ENCODE results near the gene SIGMAR1. TPM values are rescaled to one million over a fixed set of nuclear protein-coding genes. Genes with fewer than 3 reads are reported as not detected.

The SIGMAR1 gene
- total and polyA plus RNA-seq, 2 of the 8 experiments (the other 6 are each of a cell fraction or from before 2014, with no cell fraction given): 84.2 to 134 TPM

DNA sequence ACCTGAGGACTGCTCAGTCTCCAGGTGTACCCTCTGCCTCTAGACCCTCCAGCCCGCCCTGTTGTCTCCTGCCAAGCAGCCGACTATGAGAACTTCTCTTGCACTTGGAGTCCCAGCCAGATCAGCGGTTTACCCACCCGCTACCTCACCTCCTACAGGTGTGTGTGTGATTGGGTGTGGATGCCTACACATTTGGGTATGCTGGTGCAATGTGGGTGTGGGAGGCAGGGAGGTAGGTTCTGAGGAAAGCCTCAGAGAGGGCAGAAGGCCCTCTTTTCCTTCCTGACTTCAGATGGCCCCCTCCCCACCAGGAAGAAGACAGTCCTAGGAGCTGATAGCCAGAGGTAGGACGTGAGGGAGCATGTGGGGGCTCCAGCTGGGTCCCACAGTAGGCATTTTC, 19.4 kb upstream of the SIGMAR1 start (continued):
- TF ChIP-seq SIRT6 (IDR thresholded peaks at IDR 0.05; ENCODE audit: low read length) (no peak), SP1 (IDR thresholded peaks at IDR 0.05; ENCODE audit: low read depth, low read length) (no peak), KDM5A (IDR thresholded peaks at IDR 0.05; ENCODE audit: low read length) (no peak)
